GM12891 (cell line): ENCODE results near the gene SULF2.

ENCODE experiments used
- POLR2A ChIP-seq: IDR thresholded peaks from 2 replicates; pipeline ENCODE4 v1.6.1; 2011; ENCODE audit warnings: low read depth, low read length, control low read depth
- POLR2AphosphoS5 ChIP-seq: IDR thresholded peaks from 2 replicates; pipeline ENCODE4 v1.6.1; 2011; ENCODE audit warnings: low read depth, low read length, control low read depth
- SPI1 ChIP-seq: IDR thresholded peaks from 2 replicates; pipeline ENCODE4 v1.6.1; 2011; ENCODE audit warnings: low read depth, low read length, control low read depth
- TAF1 ChIP-seq: IDR thresholded peaks from 2 replicates; pipeline ENCODE4 v1.6.1; 2011; ENCODE audit warnings: low read depth, low read length, control low read depth

DNA sequence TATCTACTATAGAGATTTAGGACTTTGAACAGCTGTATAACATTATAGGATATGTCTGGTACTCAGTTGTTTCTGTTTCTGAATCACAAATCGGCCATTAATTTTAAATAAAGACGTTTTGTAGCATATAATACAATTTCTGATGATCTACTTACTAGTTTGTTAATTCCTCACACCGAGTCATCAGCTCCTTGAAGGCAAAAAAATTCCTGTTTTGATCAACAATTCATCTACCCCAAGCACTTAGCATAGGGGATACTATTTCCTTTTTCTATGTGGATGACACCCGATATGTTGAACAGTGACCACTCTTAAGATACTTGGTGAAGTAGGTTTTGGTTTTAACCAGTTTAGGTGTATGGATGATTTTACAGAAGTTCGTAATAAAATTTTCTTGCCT lies 176.3 kb downstream of the SULF2 start:
- TF ChIP-seq POLR2AphosphoS5 (no peak), TAF1 (no peak), POLR2A (no peak), SPI1 (no peak)
